ENCODE results near the gene TAF1. TPM values are rescaled to one million over a fixed set of nuclear protein-coding genes. Genes with fewer than 3 reads are reported as not detected.
"Not testable (repeated sequence)": the region's sequence is repeated elsewhere in the genome, so short reads cannot be mapped to it uniquely, and the experiment has no call there.

TAF1 gene
- polyA plus RNA-seq, 3 donors = 4.0 to 19.7 (median 5.2) TPM

DNA sequence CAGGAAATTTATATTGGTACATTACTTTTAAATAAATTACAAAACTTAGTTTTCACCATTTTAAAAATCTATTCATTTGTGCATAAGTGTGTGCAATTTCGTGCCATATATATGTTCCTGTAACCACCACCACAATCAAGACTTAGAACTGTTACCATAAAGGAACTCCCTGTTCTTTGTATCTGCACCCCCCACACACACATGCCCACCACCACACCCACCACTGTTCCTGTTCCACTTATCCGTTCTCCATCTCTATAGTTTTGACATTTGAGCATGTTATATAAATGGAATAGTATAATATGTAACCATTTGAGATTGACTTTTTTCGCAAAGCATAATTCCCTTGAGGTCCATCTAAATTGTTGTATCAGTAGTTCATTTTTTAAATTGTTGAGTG lies 73.7 kb downstream of the TAF1 start:
- WGBS (ENCODE audit: insufficient coverage) = no CpG with 5 or more reads among the region's 3 CpGs
- H3K9me3 ChIP-seq (replicated peaks in 1 of 2; ENCODE audit: control insufficient read depth in 1 of 2, insufficient read depth in 1 of 2, low read length in 2 of 2) = no peaks in the 10 kb centered on the region

DNA sequence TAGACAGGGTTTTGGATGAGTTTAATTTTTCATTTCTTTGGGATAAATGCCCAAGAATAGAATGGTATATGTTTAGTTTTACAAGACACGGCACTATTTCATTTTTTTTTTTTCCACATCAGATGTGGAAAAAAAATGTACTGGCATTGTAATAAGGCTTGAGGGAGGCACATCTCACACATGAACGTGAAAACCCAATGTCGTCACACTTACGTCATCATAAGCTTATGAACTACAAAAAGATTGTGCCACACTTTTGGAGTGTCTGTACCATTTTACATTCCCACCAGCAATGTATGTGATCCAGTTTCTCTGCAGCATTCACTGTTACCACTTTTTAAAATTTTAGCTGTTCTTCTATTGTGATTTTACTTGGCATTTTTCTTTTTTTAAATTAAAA lies 74.2 kb downstream of the TAF1 start:
- peaks cover 0 to 12% (median 0%) of the 10 kb centered on the region in 3 donors for H3K27me3 Mint-ChIP-seq (ENCODE audit: low read depth in 3 of 3)
- peaks cover 0 to 7% (median 0%) of the 10 kb centered on the region in 7 donors for H3K9me3 Mint-ChIP-seq
- no peak overlapping the region for H3K4me3 Mint-ChIP-seq
- H3K9me3 ChIP-seq (replicated peaks in 1 of 2; ENCODE audit: control insufficient read depth in 1 of 2, insufficient read depth in 1 of 2, low read length in 2 of 2) = no peaks in the 10 kb centered on the region
- H3K79me2 ChIP-seq (ENCODE audit: insufficient read depth, low read length) = no peaks in the 10 kb centered on the region
- H3K27me3 ChIP-seq (ENCODE audit: control insufficient read depth in 2 of 2, insufficient read depth in 2 of 2, low read length in 2 of 2) = no peaks in the 10 kb centered on the region
- H2AFZ ChIP-seq (ENCODE audit: insufficient read depth, low read depth, low read length, poor library complexity, severe bottlenecking) = no peak overlapping the region
- peak overlapping the region in 1 of 7 donors; percentile 32 for H3K27ac Mint-ChIP-seq
- TF ChIP-seq, protein P1, sequence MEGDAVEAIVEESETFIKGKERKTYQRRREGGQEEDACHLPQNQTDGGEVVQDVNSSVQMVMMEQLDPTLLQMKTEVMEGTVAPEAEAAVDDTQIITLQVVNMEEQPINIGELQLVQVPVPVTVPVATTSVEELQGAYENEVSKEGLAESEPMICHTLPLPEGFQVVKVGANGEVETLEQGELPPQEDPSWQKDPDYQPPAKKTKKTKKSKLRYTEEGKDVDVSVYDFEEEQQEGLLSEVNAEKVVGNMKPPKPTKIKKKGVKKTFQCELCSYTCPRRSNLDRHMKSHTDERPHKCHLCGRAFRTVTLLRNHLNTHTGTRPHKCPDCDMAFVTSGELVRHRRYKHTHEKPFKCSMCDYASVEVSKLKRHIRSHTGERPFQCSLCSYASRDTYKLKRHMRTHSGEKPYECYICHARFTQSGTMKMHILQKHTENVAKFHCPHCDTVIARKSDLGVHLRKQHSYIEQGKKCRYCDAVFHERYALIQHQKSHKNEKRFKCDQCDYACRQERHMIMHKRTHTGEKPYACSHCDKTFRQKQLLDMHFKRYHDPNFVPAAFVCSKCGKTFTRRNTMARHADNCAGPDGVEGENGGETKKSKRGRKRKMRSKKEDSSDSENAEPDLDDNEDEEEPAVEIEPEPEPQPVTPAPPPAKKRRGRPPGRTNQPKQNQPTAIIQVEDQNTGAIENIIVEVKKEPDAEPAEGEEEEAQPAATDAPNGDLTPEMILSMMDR (IDR thresholded peaks at IDR 0.05) = no peak
- no peak overlapping the region for H3K4me3 ChIP-seq (replicated peaks in 1 of 3; ENCODE audit: low read depth in 2 of 3, low read length in 3 of 3)
- peaks cover 12% of the 10 kb centered on the region for H3K4me1 Mint-ChIP-seq
- H3K36me3 ChIP-seq (replicated peaks in 1 of 2; ENCODE audit: control insufficient read depth in 1 of 2, insufficient read depth in 2 of 2, low read length in 2 of 2) = peaks cover 9 to 20% of the 10 kb centered on the region in 2 donors
- no peaks in the 10 kb centered on the region for H4K20me1 ChIP-seq (ENCODE audit: insufficient read depth, low read length)
- peaks cover 24 to 42% of the 10 kb centered on the region in 2 donors for H3K36me3 Mint-ChIP-seq
- H3K9ac ChIP-seq (ENCODE audit: insufficient read depth, low read length, poor library complexity, severe bottlenecking) = no peak overlapping the region
- WGBS (ENCODE audit: insufficient coverage) = no CpG with 5 or more reads among the region's 4 CpGs
- H3K27ac ChIP-seq (ENCODE audit: low read depth in 1 of 2, low read length in 2 of 2) = no peak overlapping the region
- intact Hi-C loops (cut with micrococcal nuclease) = no loop called here
- peak in 1 of 3 donors; percentile 11 for DNase-seq
- peaks cover 0 to 3% of the 10 kb centered on the region in 2 donors for H3K4me1 ChIP-seq (ENCODE audit: control insufficient read depth in 1 of 2, insufficient read depth in 2 of 2, low read length in 2 of 2)
- H3K4me2 ChIP-seq (replicated peaks; ENCODE audit: extremely low read depth, low read length, poor library complexity, severe bottlenecking) = no peak overlapping the region

More for the DNA sequence above, 73.7 kb downstream of the TAF1 start:
- Histone ChIP-seq H3K36me3 (replicated peaks in 1 of 2; ENCODE audit: control insufficient read depth in 1 of 2, insufficient read depth in 2 of 2, low read length in 2 of 2) (peaks cover 9 to 25% of the 10 kb centered on the region in 2 donors), H3K4me1 (ENCODE audit: control insufficient read depth in 1 of 2, insufficient read depth in 2 of 2, low read length in 2 of 2) (peaks cover 0 to 3% of the 10 kb centered on the region in 2 donors), H3K9ac (ENCODE audit: insufficient read depth, low read length, poor library complexity, severe bottlenecking) (no peak overlapping the region), H3K27me3 (ENCODE audit: control insufficient read depth in 2 of 2, insufficient read depth in 2 of 2, low read length in 2 of 2) (no peaks in the 10 kb centered on the region), H3K27ac (ENCODE audit: low read depth in 1 of 2, low read length in 2 of 2) (no peak overlapping the region), H4K20me1 (ENCODE audit: insufficient read depth, low read length) (no peaks in the 10 kb centered on the region), H2AFZ (ENCODE audit: insufficient read depth, low read depth, low read length, poor library complexity, severe bottlenecking) (no peak overlapping the region), H3K79me2 (ENCODE audit: insufficient read depth, low read length) (no peaks in the 10 kb centered on the region), H3K4me3 (replicated peaks in 1 of 3; ENCODE audit: low read depth in 2 of 3, low read length in 3 of 3) (no peak overlapping the region), H3K4me2 (replicated peaks; ENCODE audit: extremely low read depth, low read length, poor library complexity, severe bottlenecking) (no peak overlapping the region)
- Mint-ChIP-seq H3K27ac (peak overlapping the region in 1 of 7 donors; percentile 32), H3K27me3 (ENCODE audit: low read depth in 3 of 3) (peaks cover 0 to 12% (median 0%) of the 10 kb centered on the region in 3 donors), H3K4me3 (no peak overlapping the region), H3K36me3 (peaks cover 21 to 40% of the 10 kb centered on the region in 2 donors), H3K9me3 (peaks cover 0 to 7% (median 0%) of the 10 kb centered on the region in 7 donors), H3K4me1 (peaks cover 12% of the 10 kb centered on the region)
- TF ChIP-seq, protein P1 (IDR thresholded peaks at IDR 0.05) = no peak
- no peak for DNase-seq
- intact Hi-C loops (cut with micrococcal nuclease) = loop anchor here in 1 of 2 donors (10.0 kb wide), 1 partner anchor 65 kb away; no protein-coding TSS in a partner anchor

DNA sequence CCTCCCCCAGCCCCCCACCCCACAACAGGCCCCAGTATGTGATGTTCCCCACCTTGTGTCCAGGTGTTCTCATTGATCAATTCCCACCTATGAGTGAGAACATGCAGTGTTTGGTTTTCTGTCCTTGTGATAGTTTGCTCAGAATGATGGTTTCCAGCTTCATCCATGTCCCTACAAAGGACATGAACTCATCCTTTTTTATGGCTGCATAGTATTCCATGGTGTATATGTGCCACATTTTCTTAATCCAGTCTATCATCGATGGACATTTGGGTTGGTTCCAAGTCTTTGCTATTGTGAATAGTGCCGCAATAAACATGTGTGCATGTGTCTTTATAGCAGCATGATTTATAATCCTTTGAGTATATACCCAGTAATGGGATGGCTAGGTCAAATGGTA lies 75.7 kb downstream of the TAF1 start:
- H3K79me2 ChIP-seq (ENCODE audit: insufficient read depth, low read length); H3K27ac Mint-ChIP-seq; DNase-seq; H3K9me3 ChIP-seq (replicated peaks in 1 of 2; ENCODE audit: control insufficient read depth in 1 of 2, insufficient read depth in 1 of 2, low read length in 2 of 2); H3K4me3 ChIP-seq (replicated peaks in 1 of 3; ENCODE audit: low read depth in 2 of 3, low read length in 3 of 3); H3K4me2 ChIP-seq (replicated peaks; ENCODE audit: extremely low read depth, low read length, poor library complexity, severe bottlenecking); H3K4me1 ChIP-seq (ENCODE audit: control insufficient read depth in 1 of 2, insufficient read depth in 2 of 2, low read length in 2 of 2); intact Hi-C loops (cut with micrococcal nuclease); H3K27ac ChIP-seq (ENCODE audit: low read depth in 1 of 2, low read length in 2 of 2); H3K9ac ChIP-seq (ENCODE audit: insufficient read depth, low read length, poor library complexity, severe bottlenecking); H4K20me1 ChIP-seq (ENCODE audit: insufficient read depth, low read length); H3K27me3 ChIP-seq (ENCODE audit: control insufficient read depth in 2 of 2, insufficient read depth in 2 of 2, low read length in 2 of 2); H3K9me3 Mint-ChIP-seq; H3K4me3 Mint-ChIP-seq; H2AFZ ChIP-seq (ENCODE audit: insufficient read depth, low read depth, low read length, poor library complexity, severe bottlenecking): not testable (repeated sequence)
- peaks cover 9 to 25% of the 10 kb centered on the region in 2 donors for H3K36me3 ChIP-seq (replicated peaks in 1 of 2; ENCODE audit: control insufficient read depth in 1 of 2, insufficient read depth in 2 of 2, low read length in 2 of 2)
- Mint-ChIP-seq H3K4me1 (peaks cover 13% of the 10 kb centered on the region), H3K27me3 (ENCODE audit: low read depth in 3 of 3) (peaks cover 0 to 12% (median 0%) of the 10 kb centered on the region in 3 donors), H3K36me3 (peaks cover 25 to 40% of the 10 kb centered on the region in 2 donors)
- no CpG with 5 or more reads among the region's 2 CpGs for WGBS (ENCODE audit: insufficient coverage)

All from CD14-positive monocyte (primary cell).